Fibroblast of mammary gland (primary cell): Measurements from ENCODE around the gene TMEM62.

Experiments
- DNase-seq: peaks from one replicate; pipeline ENCODE4 v3.0.0-alpha.2; 2010; ENCODE audit warnings: low read depth
- H3K4me3 ChIP-seq: 2 replicates; pipeline ENCODE4 v1.5.1; 2011; ENCODE audit warnings: low read depth, mild to moderate bottlenecking, low read length, moderate library complexity; ENCODE audit not compliant: control insufficient read depth
- CTCF ChIP-seq: conservative IDR thresholded peaks from 2 replicates; pipeline ENCODE4 v1.5.1; 2011; ENCODE audit warnings: low read depth, low read length, inconsistent platforms; ENCODE audit not compliant: control insufficient read depth, insufficient read depth

Gene TMEM62

GRCh38 chr15:43209059-43209824, 75.9 kb downstream of the TMEM62 start:
- no peak for TF ChIP-seq CTCF
- DNase-seq: no peak
- H3K4me3 ChIP-seq: no peak overlapping the region

GRCh38 chr15:43210172-43210745, 76.9 kb downstream of the TMEM62 start:
- H3K4me3 ChIP-seq: no peak overlapping the region
- no peak for TF ChIP-seq CTCF

GRCh38 chr15:43210807-43211206, 77.4 kb downstream of the TMEM62 start:
- DNase-seq: no peak
- no peak for TF ChIP-seq CTCF
- no peak overlapping the region for H3K4me3 ChIP-seq

More at GRCh38 chr15:43210172-43210745, 76.9 kb downstream of the TMEM62 start:
- no peak for DNase-seq

- H3K4me3 ChIP-seq: no peak overlapping the region
- no peak for TF ChIP-seq CTCF
- no peak for DNase-seq
These were observed 77.9 kb downstream of the TMEM62 start for GRCh38 chr15:43211224-43211735.

GRCh38 chr15:43212299-43212698, 78.9 kb downstream of the TMEM62 start:
- H3K4me3 ChIP-seq: no peak overlapping the region
- DNase-seq: no peak
- TF ChIP-seq CTCF: no peak

- no peak for DNase-seq
- H3K4me3 ChIP-seq: no peak overlapping the region
- TF ChIP-seq CTCF: no peak
These were observed 79.6 kb downstream of the TMEM62 start for GRCh38 chr15:43212951-43213350.
